Measurements from ENCODE around the gene RALGAPA2. TPM values are rescaled to one million over a fixed set of nuclear protein-coding genes. Genes with fewer than 3 reads are reported as not detected.

The RALGAPA2 gene
- total and polyA plus RNA-seq, 8 donors: 34.5 to 79.8 (median 43.1) TPM

DNA sequence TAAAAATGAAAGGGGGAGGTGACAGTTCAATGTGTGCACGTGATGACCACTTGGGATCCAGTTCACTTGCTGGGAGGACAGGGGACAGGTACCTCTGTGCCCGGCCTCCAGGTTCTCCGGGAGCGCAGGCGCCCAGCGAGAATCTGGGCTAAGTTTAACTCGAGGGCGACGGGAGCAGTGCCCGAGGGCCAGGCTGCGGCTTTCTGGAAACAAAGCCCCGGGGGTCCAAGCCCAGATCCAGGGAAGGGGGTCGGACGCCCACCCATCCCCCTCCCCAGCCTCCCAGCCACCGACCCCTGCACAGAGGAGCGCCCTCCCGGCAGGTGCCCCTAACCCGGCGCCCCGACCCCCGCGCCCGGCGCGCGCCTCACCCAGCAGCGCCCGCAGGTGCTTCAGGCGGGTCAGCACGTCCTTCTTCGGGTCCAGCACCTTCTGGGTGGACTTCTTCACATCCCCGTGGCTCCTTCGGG is 405 bp downstream of the RALGAPA2 start:
- peak overlapping the region; percentile 71 to 84 for H3K4me3 ChIP-seq
- no peaks in the 10 kb centered on the region for H3K9me3 ChIP-seq
- no peaks in the 10 kb centered on the region for H3K36me3 ChIP-seq
- TF ChIP-seq, protein P1, sequence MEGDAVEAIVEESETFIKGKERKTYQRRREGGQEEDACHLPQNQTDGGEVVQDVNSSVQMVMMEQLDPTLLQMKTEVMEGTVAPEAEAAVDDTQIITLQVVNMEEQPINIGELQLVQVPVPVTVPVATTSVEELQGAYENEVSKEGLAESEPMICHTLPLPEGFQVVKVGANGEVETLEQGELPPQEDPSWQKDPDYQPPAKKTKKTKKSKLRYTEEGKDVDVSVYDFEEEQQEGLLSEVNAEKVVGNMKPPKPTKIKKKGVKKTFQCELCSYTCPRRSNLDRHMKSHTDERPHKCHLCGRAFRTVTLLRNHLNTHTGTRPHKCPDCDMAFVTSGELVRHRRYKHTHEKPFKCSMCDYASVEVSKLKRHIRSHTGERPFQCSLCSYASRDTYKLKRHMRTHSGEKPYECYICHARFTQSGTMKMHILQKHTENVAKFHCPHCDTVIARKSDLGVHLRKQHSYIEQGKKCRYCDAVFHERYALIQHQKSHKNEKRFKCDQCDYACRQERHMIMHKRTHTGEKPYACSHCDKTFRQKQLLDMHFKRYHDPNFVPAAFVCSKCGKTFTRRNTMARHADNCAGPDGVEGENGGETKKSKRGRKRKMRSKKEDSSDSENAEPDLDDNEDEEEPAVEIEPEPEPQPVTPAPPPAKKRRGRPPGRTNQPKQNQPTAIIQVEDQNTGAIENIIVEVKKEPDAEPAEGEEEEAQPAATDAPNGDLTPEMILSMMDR (IDR thresholded peaks at IDR 0.05): no peak
- peak overlapping the region; percentile 95 to 96 for H3K27ac ChIP-seq
- H3K27me3 ChIP-seq: no peaks in the 10 kb centered on the region
- ATAC-seq (peak; percentile 22), DNase-seq (no peak)
- intact Hi-C loops (cut with DNase I): no loop called here
- H3K4me1 ChIP-seq: peaks cover 4 to 52% of the 10 kb centered on the region in 2 donors

DNA sequence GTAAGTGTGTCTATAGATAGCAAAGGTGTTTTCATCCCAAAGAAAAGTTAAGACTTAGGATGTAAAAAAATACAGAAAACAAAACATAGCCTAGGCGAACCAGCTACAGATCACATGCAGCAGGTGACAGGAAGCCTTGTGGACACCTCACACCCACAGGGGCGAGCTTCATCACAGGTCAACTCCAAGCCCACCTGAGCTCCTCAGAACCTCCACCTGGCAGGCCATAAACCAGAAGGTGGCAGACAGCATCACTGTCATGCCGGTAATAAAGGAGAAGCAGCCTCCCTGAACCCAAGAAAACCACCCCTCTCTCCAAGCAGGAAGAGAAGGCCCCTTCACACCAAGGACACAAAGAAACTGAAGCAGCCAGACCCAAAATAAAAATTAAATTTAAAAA is 1.0 kb downstream of the RALGAPA2 start:
- TF ChIP-seq, protein P1 (IDR thresholded peaks at IDR 0.05): no peak
- no peak for DNase-seq
- peaks cover 4 to 58% of the 10 kb centered on the region in 2 donors for H3K4me1 ChIP-seq

DNA sequence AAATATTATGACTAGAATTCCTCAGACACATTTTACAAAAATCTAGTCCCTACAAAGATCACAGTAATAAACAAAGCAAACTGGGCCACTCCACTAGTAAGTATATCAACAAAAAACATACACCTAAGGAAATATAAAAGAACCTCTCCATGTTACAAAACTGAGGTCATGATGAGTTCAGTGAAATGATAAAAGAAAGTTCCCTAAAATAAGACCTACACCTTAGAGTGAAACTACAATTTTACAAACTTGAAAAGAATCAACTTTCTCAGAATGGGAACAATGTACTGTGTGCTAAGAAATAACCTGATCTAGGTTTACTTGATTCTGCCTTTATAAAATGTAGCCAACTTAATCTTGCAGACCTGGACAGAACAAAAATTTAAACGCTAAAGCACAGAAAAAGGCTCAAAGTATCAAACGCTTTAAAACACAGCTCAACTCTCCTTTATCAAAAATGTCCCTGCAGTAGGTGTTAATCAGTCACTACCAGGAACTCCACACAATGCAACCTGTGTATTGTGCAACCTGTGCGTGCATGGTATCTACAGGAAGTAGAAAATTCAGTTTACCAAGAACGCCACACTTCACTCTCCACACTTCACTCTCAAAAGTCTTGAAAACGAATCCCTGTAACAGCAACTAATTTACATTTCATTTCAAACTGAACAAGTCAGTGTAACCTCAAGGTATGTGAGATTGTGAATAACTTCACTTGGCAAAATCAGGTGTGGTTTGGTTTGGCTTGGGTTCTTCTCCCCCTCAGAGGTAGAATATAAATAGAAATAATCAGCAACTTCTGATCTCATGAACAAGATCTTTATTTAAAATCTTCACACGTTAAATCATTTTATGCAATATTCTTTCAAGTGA is 1.8 kb downstream of the RALGAPA2 start:
- no peaks in the 10 kb centered on the region for H3K9me3 ChIP-seq
- H3K27me3 ChIP-seq: no peaks in the 10 kb centered on the region
- H3K4me3 ChIP-seq: peak overlapping the region; percentile 71 to 84
- DNase-seq (peak in 2 of 4 donors; percentile 46 to 76), ATAC-seq (peak; percentile 43)
- TF ChIP-seq, protein P1 (IDR thresholded peaks at IDR 0.05): no peak
- no peaks in the 10 kb centered on the region for H3K36me3 ChIP-seq
- H3K4me1 ChIP-seq: peaks cover 4 to 65% of the 10 kb centered on the region in 2 donors
- intact Hi-C loops (cut with DNase I): no loop called here
- H3K27ac ChIP-seq: peak overlapping the region; percentile 95 to 96

More for the DNA sequence above, 1.0 kb downstream of the RALGAPA2 start:
- no peaks in the 10 kb centered on the region for H3K27me3 ChIP-seq
- H3K27ac ChIP-seq: peak overlapping the region; percentile 95 to 96
- peak overlapping the region; percentile 71 to 84 for H3K4me3 ChIP-seq
- intact Hi-C loops (cut with DNase I): no loop called here
- no peaks in the 10 kb centered on the region for H3K9me3 ChIP-seq
- ATAC-seq: peak; percentile 1
- H3K36me3 ChIP-seq: no peaks in the 10 kb centered on the region

DNA sequence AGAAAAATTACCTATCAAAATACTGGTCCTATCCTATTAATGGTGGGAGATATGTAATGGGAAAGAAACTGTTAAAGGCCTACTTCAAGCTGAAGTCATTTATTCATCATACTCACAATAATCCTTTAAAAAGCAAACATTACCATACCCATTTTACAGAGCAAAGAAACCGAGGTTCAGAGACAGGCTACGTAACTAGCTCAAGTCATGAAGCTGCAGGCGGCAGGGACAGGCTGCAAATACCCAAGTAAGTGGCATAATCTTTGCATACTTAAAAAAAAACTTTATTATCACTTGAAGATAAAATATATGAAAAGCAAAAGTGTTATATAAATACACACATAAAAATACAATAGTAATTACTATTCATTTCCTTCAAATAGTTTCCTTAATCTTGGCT is 2.6 kb downstream of the RALGAPA2 start:
- H3K27me3 ChIP-seq: no peaks in the 10 kb centered on the region
- H3K4me1 ChIP-seq: peaks cover 4 to 72% of the 10 kb centered on the region in 2 donors
- H3K36me3 ChIP-seq: no peaks in the 10 kb centered on the region
- no peak for DNase-seq
- peak overlapping the region; percentile 95 to 96 for H3K27ac ChIP-seq
- intact Hi-C loops (cut with DNase I): no loop called here
- peak overlapping the region in 1 of 2 donors; percentile 71 for H3K4me3 ChIP-seq
- ATAC-seq: no peak
- no peaks in the 10 kb centered on the region for H3K9me3 ChIP-seq
- TF ChIP-seq, protein P1 (IDR thresholded peaks at IDR 0.05): no peak

DNA sequence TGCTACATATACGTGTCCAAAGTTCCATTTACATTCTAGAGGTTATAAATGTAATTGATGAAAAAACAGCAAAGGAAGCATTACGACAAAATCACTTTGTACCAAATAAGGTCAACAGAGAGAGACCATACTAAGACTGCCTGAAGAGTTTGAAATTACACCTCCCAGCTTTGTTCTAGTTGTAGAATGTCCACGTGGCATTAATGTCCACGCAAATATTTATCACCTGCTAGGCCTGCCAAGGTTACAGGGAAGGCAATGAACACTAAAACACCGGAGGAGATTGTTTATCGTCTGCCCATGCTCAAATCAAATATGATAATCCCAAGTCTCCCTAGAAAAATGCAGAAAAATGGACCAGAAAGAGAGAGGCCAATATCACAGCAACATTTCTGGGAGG is 6.2 kb downstream of the RALGAPA2 start:
- H3K36me3 ChIP-seq: no peaks in the 10 kb centered on the region
- ATAC-seq: no peak
- TF ChIP-seq, protein P1 (IDR thresholded peaks at IDR 0.05): no peak
- peak overlapping the region; percentile 5 to 96 for H3K27ac ChIP-seq
- H3K4me3 ChIP-seq: no peak overlapping the region
- no peaks in the 10 kb centered on the region for H3K27me3 ChIP-seq
- H3K9me3 ChIP-seq: no peaks in the 10 kb centered on the region
- H3K4me1 ChIP-seq: peaks cover 0 to 86% of the 10 kb centered on the region in 2 donors
- intact Hi-C loops (cut with DNase I): no loop called here
- no peak for DNase-seq
